Daoy (cell line): ENCODE results near the gene RTCB. TPM values are rescaled to one million over a fixed set of nuclear protein-coding genes. Genes with fewer than 3 reads are reported as not detected.

Source experiments
- DNase-seq: peaks from one replicate; pipeline ENCODE4 v3.0.0-alpha.2; 2015; ENCODE audit warnings: low read depth
- total RNA-seq: library from RNA; depleted of rRNA; stranded (reverse); fragments of >200 nt; shearing (Covaris generic); gene quantifications from 2 replicates; pipeline ENCODE4 v1.2.3, GENCODE V29; 2014; rRNA removed

Gene RTCB
- total RNA-seq, result 228 and 258 TPM in 2 replicates

GRCh38 chr22:32411829-32412592 is at the start of gene RTCB:
RTCB (minus strand) TSS chr22:32412247; CDS start chr22:32412156, 91 bp downstream.
- DNase-seq, result peak; percentile 91

GRCh38 chr22:32457031-32457430 is 45.0 kb upstream of the RTCB start:
- peak; percentile 60 for DNase-seq

- peak; percentile 33 for DNase-seq
Measured at GRCh38 chr22:32448980-32449379, 36.9 kb upstream of the RTCB start.

- DNase-seq, result peak; percentile 38
Measured at GRCh38 chr22:32446321-32446720, 34.3 kb upstream of the RTCB start.

GRCh38 chr22:32444068-32444467 is 32.0 kb upstream of the RTCB start:
- peak; percentile 43 for DNase-seq

- no peak for DNase-seq
Measured at GRCh38 chr22:32430352-32430751, 18.3 kb upstream of the RTCB start.

GRCh38 chr22:32426881-32427280 is 14.8 kb upstream of the RTCB start:
- DNase-seq, result no peak

- DNase-seq, result no peak
Measured at GRCh38 chr22:32423664-32424063, 11.6 kb upstream of the RTCB start.

- no peak for DNase-seq
Measured at GRCh38 chr22:32422062-32422461, 10.0 kb upstream of the RTCB start.

- DNase-seq, result no peak
Measured at GRCh38 chr22:32421484-32421883, 9.4 kb upstream of the RTCB start.

GRCh38 chr22:32417906-32418305 is 5.9 kb upstream of the RTCB start:
- DNase-seq, result no peak

GRCh38 chr22:32416556-32417085 is 4.6 kb upstream of the RTCB start:
- no peak for DNase-seq

- DNase-seq, result no peak
Measured at GRCh38 chr22:32414191-32414590, 2.1 kb upstream of the RTCB start.

GRCh38 chr22:32413719-32414118 is 1.7 kb upstream of the RTCB start:
- DNase-seq, result no peak

GRCh38 chr22:32411402-32411801 is 645 bp downstream of the RTCB start:
- DNase-seq, result peak; percentile 21

GRCh38 chr22:32410459-32410858 is 1.6 kb downstream of the RTCB start:
- no peak for DNase-seq

GRCh38 chr22:32409977-32410376 is 2.1 kb downstream of the RTCB start:
- no peak for DNase-seq

GRCh38 chr22:32407936-32408335 is 4.1 kb downstream of the RTCB start:
- DNase-seq, result no peak

- no peak for DNase-seq
Measured at GRCh38 chr22:32407312-32407711, 4.7 kb downstream of the RTCB start.

- DNase-seq, result no peak
Measured at GRCh38 chr22:32404021-32404420, 8.0 kb downstream of the RTCB start.

GRCh38 chr22:32401486-32401885 is 10.6 kb downstream of the RTCB start:
- no peak for DNase-seq

GRCh38 chr22:32396746-32397145 is 15.3 kb downstream of the RTCB start:
- no peak for DNase-seq

- no peak for DNase-seq
Measured at GRCh38 chr22:32396255-32396654, 15.8 kb downstream of the RTCB start.

- DNase-seq, result no peak
Measured at GRCh38 chr22:32395107-32395506, 16.9 kb downstream of the RTCB start.
